ENCODE measurements around the gene GULP1.

GRCh38 chr2:188293601-188294351 lies 2.1 kb downstream of the GULP1 start:
- TF ChIP-seq, protein P1, sequence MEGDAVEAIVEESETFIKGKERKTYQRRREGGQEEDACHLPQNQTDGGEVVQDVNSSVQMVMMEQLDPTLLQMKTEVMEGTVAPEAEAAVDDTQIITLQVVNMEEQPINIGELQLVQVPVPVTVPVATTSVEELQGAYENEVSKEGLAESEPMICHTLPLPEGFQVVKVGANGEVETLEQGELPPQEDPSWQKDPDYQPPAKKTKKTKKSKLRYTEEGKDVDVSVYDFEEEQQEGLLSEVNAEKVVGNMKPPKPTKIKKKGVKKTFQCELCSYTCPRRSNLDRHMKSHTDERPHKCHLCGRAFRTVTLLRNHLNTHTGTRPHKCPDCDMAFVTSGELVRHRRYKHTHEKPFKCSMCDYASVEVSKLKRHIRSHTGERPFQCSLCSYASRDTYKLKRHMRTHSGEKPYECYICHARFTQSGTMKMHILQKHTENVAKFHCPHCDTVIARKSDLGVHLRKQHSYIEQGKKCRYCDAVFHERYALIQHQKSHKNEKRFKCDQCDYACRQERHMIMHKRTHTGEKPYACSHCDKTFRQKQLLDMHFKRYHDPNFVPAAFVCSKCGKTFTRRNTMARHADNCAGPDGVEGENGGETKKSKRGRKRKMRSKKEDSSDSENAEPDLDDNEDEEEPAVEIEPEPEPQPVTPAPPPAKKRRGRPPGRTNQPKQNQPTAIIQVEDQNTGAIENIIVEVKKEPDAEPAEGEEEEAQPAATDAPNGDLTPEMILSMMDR (tag by site-specific recombination; IDR thresholded peaks at IDR 0.05) = no peak
- TF ChIP-seq ZNF10 (tag by site-specific recombination; IDR thresholded peaks at IDR 0.05) (no peak), ZNF138 (tag by site-specific recombination; IDR thresholded peaks at IDR 0.05; ENCODE audit: borderline replicate concordance) (no peak), ZXDB (tag by site-specific recombination; IDR thresholded peaks at IDR 0.05) (peak; percentile 96), ZNF585B (tag by site-specific recombination; IDR thresholded peaks at IDR 0.05) (no peak), ZBTB1 (tag by site-specific recombination; IDR thresholded peaks at IDR 0.05) (no peak), ZNF596 (tag by site-specific recombination; IDR thresholded peaks at IDR 0.05) (no peak), ZNF561 (tag by site-specific recombination; IDR thresholded peaks at IDR 0.05; ENCODE audit: borderline replicate concordance) (peak; percentile 67; the same call in 1 of the 2 replicates)
- TF ChIP-seq, protein P2, sequence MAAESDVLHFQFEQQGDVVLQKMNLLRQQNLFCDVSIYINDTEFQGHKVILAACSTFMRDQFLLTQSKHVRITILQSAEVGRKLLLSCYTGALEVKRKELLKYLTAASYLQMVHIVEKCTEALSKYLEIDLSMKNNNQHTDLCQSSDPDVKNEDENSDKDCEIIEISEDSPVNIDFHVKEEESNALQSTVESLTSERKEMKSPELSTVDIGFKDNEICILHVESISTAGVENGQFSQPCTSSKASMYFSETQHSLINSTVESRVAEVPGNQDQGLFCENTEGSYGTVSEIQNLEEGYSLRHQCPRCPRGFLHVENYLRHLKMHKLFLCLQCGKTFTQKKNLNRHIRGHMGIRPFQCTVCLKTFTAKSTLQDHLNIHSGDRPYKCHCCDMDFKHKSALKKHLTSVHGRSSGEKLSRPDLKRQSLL (tag by site-specific recombination; IDR thresholded peaks at IDR 0.05) = peak; percentile 70; the same call in 1 of the 2 replicates

All from HEK293 (cell line).